Mesenteric fat pad (tissue), 1 donor: ENCODE measurements around the gene PPARA. TPM values are rescaled to one million over a fixed set of nuclear protein-coding genes. Genes with fewer than 3 reads are reported as not detected.

ENCODE experiments used
- DNase-seq: peaks from one replicate; pipeline ENCODE4 v3.0.0-alpha.2; 2020; ENCODE audit warnings: low spot score
- total RNA-seq: library from RNA; stranded (reverse); fragmentation: NEBNext Ultra II Directional; extraction: Animal tissue kit (Norgen Biotek cat#: 25700); gene quantifications from one replicate; pipeline ENCODE4 v1.2.1, GENCODE V29; 2021
- donor health status: DM: yes; HTN: yes; CAD: no.

PPARA gene
- total RNA-seq, 1 donor from 2014 or later, result 37.6 TPM

- no peak for DNase-seq
These were observed 52.7 kb downstream of the PPARA start for GRCh38 chr22:46202897-46203600.

DNA sequence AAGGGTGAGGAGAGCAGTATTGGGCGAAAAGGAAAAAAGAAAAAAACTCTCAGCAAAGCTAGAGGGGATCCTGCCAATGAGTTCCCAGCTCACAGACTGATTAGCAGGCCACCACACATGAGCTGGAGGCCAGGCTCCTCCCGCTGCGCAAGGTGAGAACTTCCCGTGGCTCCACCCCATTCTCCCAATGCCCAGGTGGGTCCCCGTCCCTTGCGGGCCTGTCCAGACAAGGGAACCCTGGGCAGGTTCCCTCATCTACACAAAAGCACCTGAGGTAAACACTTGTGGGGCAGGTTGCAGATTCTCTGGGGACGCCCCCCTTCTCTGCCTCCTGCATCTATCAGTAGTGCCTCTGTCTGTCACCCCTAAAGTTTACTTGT is 53.3 kb downstream of the PPARA start:
- DNase-seq, result peak; percentile 85

- DNase-seq, result no peak
These were observed 58.9 kb downstream of the PPARA start for GRCh38 chr22:46209262-46209661.

DNA sequence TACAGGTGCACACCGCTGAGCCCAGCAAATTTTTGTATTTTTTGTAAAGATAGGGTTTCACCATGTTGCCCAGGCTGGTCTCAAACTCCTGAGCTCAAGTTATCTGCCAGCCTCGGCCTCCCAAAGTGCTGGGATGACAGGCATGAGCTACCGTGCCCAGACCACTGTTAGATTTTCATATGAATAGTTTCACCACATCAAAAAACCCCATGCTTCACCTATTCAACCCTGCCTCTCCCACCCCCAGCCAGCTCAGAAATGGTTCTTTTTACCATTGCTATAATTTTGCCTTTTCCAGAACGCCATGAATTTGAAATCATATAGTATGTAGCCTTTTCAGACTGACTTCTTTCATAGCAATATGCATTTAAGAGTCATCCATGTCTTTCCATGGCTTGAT is 61.9 kb downstream of the PPARA start:
- no peak for DNase-seq

- DNase-seq, result no peak
These were observed 62.7 kb downstream of the PPARA start for GRCh38 chr22:46213052-46213451.

DNA sequence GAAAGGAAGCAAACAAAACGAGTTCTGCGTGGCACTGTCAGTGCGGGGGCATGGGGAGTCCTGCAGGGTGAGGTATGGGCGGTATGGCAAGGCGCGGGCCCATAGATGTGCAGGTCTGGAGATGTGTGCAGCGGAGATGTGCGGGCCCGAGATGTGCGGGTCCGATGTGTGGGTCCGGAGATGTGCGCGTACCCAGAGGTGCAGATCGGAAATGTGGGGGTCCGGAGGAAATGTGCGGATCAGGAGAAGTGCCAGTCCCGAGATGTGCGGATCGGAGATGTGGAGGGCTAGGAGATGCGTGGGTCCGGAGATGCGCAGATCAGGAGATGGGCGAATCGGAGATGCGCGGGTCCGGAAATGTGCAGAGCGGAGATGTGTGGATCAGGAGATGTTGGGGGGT is 63.8 kb downstream of the PPARA start:
- DNase-seq, result no peak

DNA sequence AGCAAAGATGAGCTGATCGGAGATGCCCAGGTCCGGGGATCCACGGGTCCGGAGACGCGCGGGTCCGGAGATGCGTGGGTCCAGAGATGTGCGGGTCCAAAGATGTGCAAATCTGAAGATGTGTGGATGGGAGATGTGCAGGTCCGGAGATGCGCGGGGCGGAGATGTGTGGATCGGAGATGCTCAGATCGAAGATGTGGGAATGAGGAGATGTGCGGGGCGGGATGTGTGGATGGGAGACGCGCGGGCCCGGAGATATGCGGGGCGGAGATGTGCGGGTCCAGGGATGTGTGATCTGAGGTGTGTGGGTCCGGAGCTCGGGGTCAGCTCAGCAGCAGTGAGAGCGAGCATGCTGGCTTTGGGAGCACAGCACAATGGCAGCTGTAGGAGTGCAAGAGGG is 64.3 kb downstream of the PPARA start:
- DNase-seq, result no peak

DNA sequence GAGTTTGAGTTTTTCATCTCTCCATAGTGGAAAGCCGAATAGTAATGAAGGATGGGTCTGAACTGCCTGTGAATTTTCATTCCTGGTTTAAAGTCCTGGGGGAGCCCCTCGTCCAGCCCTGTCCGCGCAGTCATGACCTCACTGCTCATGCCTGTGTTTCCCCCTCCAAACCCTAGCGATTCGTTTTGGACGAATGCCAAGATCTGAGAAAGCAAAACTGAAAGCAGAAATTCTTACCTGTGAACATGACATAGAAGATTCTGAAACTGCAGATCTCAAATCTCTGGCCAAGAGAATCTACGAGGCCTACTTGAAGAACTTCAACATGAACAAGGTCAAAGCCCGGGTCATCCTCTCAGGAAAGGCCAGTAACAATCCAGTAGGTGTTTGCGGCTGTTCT is 69.3 kb downstream of the PPARA start:
- no peak for DNase-seq

- DNase-seq, result no peak
These were observed 70.6 kb downstream of the PPARA start for GRCh38 chr22:46220921-46221320.

DNA sequence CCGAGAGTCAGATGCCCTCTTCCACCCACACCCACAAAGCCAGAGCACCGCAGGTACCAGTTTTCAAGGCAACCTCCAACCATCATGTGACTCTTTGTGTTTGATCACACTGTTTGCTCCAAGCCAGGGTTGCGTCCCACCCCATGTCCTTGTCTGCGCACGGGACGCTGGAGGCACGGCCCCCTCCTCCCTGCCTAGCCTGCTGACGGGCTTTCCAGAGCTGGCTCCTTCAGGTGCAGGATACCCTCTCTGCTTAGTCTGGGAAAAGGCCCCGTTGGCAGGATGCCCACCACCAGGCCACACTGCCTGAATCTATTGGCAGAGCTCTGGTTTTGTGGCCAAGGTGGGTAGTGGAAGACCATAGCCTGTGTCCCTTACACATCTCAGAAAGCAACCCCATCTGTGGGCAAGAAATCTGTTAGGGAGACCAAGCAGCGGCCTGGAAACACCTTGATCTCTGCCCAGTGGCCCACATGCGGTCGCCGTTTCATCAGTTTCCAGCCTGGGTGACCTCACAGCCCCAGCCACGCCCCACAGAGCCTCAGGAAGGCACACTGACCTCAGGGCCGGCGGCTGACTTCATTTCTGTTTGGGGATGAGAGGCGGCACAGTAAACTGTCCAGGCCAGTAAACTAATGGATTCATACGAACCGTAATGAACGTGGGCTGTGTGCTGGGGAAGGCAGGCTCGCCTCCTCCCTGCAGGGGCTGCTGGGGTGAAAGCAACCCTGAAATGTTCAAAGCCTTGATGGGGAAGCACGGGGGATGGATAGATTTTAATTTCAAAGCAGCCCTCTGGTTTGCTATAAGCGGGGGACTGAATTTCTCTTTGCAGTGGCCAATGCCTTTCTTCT is 73.9 kb downstream of the PPARA start:
- no peak for DNase-seq

- DNase-seq, result no peak
These were observed 74.6 kb downstream of the PPARA start for GRCh38 chr22:46224898-46225290.

DNA sequence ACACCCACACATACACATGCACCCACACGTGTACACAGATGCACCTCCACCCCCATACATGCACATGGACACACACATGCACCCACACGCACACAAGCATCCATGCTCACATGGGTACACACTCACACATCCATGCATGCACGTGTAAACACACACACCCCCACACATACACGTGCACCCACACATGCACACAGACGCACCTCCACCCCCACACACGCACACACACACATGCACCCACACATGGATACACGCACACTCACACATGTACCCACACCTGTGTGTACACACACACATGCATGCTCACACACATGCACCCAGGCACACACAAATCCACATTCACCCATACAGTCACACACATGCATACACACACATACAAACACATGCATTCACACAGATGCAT is 75.3 kb downstream of the PPARA start:
- no peak for DNase-seq

DNA sequence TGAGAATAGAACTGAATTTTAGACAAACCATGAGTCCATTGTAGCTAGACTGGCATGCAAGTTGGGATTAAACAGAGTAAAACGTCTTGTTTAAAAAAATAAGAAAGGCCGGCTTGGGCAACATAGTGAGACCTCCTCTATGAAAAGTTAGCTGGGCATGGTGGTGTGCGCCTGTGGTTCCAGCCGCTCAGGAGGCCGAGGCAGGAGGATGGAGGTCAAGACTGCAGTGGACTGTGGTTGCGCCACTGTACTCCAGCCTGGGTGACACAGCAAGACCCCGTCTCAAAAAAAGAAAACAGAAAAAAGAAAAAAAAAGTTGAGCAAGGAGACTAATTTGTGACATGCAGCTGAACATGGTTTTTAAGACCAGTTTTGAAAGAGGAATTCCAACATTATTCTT is 76.3 kb downstream of the PPARA start:
- no peak for DNase-seq

DNA sequence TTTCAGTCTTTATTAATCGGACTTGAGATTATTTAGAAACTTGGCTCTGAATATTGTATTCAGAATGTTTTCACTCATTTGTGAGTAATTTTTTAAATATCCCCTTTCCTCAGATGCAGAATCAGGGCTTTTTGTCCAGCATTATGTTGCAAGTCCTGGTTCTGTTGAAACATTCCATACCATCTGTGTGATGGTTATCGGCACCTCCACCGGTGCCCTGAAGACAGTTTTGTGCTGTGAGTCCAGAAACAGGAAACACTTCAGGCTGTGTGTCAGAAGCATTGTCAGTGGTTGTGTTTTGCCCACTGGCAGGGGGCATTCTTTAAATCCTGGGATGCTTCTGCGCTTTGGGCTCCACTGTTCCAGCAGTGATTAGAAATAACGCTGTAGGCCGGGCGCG is 79.4 kb downstream of the PPARA start:
- DNase-seq, result no peak

GRCh38 chr22:46230262-46230901 is 80.1 kb downstream of the PPARA start:
- DNase-seq, result no peak

DNA sequence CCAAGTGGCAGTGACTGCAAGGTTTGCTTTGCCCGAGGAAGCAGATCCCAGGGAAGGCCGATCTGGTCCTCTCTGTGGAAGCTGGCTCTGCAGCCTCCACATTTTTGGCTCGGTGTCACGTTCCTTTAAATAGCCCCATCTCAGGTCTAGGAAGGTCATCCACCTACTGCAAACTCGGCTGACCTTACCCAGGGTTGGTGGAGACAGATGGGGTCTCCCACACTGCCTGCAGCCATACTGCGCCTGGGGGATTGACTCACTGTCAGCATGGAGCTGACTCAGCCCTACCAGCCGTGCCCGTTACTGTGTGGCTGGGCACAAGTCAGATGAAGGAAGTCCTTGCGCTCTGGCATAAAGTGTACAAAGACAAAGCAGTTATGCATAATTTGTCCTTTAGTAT is 82.9 kb downstream of the PPARA start:
- DNase-seq, result peak; percentile 81

GRCh38 chr22:46234969-46235368 is 84.6 kb downstream of the PPARA start:
- DNase-seq, result no peak

GRCh38 chr22:46237453-46238124 is 87.3 kb downstream of the PPARA start:
- peak; percentile 79 for DNase-seq

- DNase-seq, result peak; percentile 47
These were observed 88.2 kb downstream of the PPARA start for GRCh38 chr22:46238541-46238940.

- DNase-seq, result peak; percentile 75
These were observed 89.1 kb downstream of the PPARA start for GRCh38 chr22:46239261-46240048.

DNA sequence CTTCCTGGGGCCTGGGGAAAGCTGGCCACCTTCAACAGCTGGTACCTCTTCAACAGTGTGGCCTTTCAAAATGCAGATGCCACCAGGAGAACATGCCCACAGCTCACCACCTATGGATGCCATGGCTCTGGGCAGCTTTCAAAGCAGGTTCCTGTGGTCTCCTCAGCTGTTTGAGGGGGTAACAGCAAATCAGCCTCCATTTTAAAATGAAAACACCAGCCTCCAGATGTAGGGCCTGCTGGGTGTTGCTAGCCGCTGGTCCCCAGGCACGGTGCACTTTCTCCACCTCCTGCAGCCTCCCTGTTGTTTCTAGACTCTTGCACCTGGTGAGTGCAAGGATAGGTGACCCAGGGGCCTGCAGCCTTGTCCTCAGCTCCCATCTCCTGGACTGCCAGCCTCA is 89.7 kb downstream of the PPARA start:
- peak; percentile 49 for DNase-seq
